Suprapubic skin (tissue), 4 donors: ENCODE results near the gene CREB5.

Experiments used
- CTCF ChIP-seq, 2 donors: fragments of 200-600 bp in 1 of 2; fragments of 450-650 bp in 1 of 2; sonication (generic) in 1 of 2; IDR thresholded peaks; one replicate each; pipeline ENCODE4 v1.5.1; 2016 to 2019; ENCODE audit warnings: antibody characterized with exemption in 2 of 2, mild to moderate bottlenecking in 1 of 2, moderate library complexity in 1 of 2
- EP300 ChIP-seq: sonication (generic); formaldehyde crosslinking; IDR thresholded peaks from one replicate; pipeline ENCODE4 v1.6.1; 2017; ENCODE audit warnings: antibody characterized with exemption
- POLR2A ChIP-seq, 2 donors: fragments of 450-650 bp; IDR thresholded peaks; one replicate each; pipeline ENCODE4 v1.6.1; 2017; ENCODE audit warnings: antibody characterized with exemption in 2 of 2, mild to moderate bottlenecking in 2 of 2, moderate library complexity in 2 of 2
- POLR2AphosphoS5 ChIP-seq, 3 donors: sonication (generic); formaldehyde crosslinking; IDR thresholded peaks; one replicate each; pipeline ENCODE4 v1.6.1; 2017; ENCODE audit warnings: antibody characterized with exemption in 3 of 3

GRCh38 chr7:28517206-28517605 lies 104.9 kb downstream of the CREB5 start:
- no peak for TF ChIP-seq POLR2A (IDR thresholded peaks at IDR 0.05)
- no peak for TF ChIP-seq CTCF (IDR thresholded peaks at IDR 0.05)
- no peak for TF ChIP-seq POLR2AphosphoS5 (IDR thresholded peaks at IDR 0.05)
- no peak for TF ChIP-seq EP300
